GM18861 (cell line): ENCODE results near the gene TBX1.
"Not testable (repeated sequence)": the region's sequence is repeated elsewhere in the genome, so short reads cannot be mapped to it uniquely, and the experiment has no call there.

Experiments
- ATAC-seq: cut with Tn5 transposase; IDR thresholded peaks from one replicate; pipeline ENCODE4 v1.9.1; 2021; ENCODE audit not compliant: unreplicated experiment

The TBX1 gene

GRCh38 chr22:19723232-19723982, 37.2 kb upstream of the TBX1 start, which contains the start of gene GP1BB:
Gene GP1BB (plus strand): TSS chr22:19723539. CDS start chr22:19723570, 31 bp downstream.
- no peak for ATAC-seq

- ATAC-seq, result no peak
Measured at GRCh38 chr22:19723983-19724827, 36.4 kb upstream of the TBX1 start.

GRCh38 chr22:19724927-19725661, 35.5 kb upstream of the TBX1 start:
- ATAC-seq, result no peak

- not testable (repeated sequence) for ATAC-seq
Measured at GRCh38 chr22:19726064-19726788, 34.4 kb upstream of the TBX1 start.

GRCh38 chr22:19727310-19728150, 33.0 kb upstream of the TBX1 start:
- ATAC-seq, result no peak

GRCh38 chr22:19728271-19728670, 32.3 kb upstream of the TBX1 start:
- no peak for ATAC-seq

GRCh38 chr22:19728836-19729235, 31.7 kb upstream of the TBX1 start:
- ATAC-seq, result no peak

GRCh38 chr22:19729507-19729906, 31.1 kb upstream of the TBX1 start:
- ATAC-seq, result no peak

GRCh38 chr22:19730198-19730597, 30.4 kb upstream of the TBX1 start:
- no peak for ATAC-seq

- ATAC-seq, result no peak
Measured at GRCh38 chr22:19730655-19731360, 29.8 kb upstream of the TBX1 start.

GRCh38 chr22:19731361-19732135, 29.0 kb upstream of the TBX1 start:
- no peak for ATAC-seq

- no peak for ATAC-seq
Measured at GRCh38 chr22:19732403-19733113, 28.0 kb upstream of the TBX1 start.

GRCh38 chr22:19733755-19734154, 26.8 kb upstream of the TBX1 start:
- no peak for ATAC-seq

GRCh38 chr22:19734163-19734562, 26.4 kb upstream of the TBX1 start:
- no peak for ATAC-seq

- ATAC-seq, result no peak
Measured at GRCh38 chr22:19734837-19735382, 25.7 kb upstream of the TBX1 start.

GRCh38 chr22:19735665-19736510, 24.7 kb upstream of the TBX1 start:
- no peak for ATAC-seq
